HCT116 (cell line): Measurements from ENCODE around the gene FGF19. TPM values are rescaled to one million over a fixed set of nuclear protein-coding genes. Genes with fewer than 3 reads are reported as not detected.

Experiments used
- ATAC-seq: fragments of 200-7000 bp; cut with Tn5 transposase; 2 replicates; pipeline ENCODE4 v1.9.1; 2020; ENCODE audit warnings: mild to moderate bottlenecking, moderate library complexity
- BruUV-seq: library from RNA; stranded (reverse); fragments of 400-500 nt; replicated peaks from 2 replicates; lab custom pipeline; 2021; lab: Mats Ljungman, UMichigan
- CTCF ChIA-PET: fragments of 300-600 bp; sonication (Branson Sonifier 250); formaldehyde crosslinking; loops from one replicate; lab custom pipeline; 2021; ENCODE audit warnings: antibody characterized with exemption; lab: Charles Lee
- POLR2A ChIA-PET: fragments of 300-600, 350-600 bp; sonication (Branson Sonifier 250); formaldehyde crosslinking; loops from one replicate; lab custom pipeline; 2021; ENCODE audit warnings: antibody characterized with exemption; lab: Charles Lee
- RAD21 ChIA-PET, 2 experiments: fragments of 300-600 bp; sonication (Branson Sonifier 250); formaldehyde crosslinking; loops; one replicate each; lab custom pipeline; 2023; ENCODE audit warnings: low total read pairs in 2 of 2; ENCODE audit not compliant: uncharacterized antibody in 2 of 2, unreplicated experiment in 2 of 2, low non-redundant PET in 1 of 2; lab: Charles Lee
- DNase-seq: peaks from one replicate; pipeline ENCODE4 v3.0.0-alpha.2; 2010; ENCODE audit warnings: low read depth, low spot score
- H2AFZ ChIP-seq: fragments of 200-600 bp; shearing (Covaris generic), sonication (generic); 2 replicates; pipeline ENCODE4 v1.6.1; 2017; ENCODE audit warnings: low read depth, mixed run types, mixed read lengths, antibody characterized with exemption, low read length; ENCODE audit not compliant: poor library complexity, severe bottlenecking
- H3K27ac ChIP-seq: 2 replicates; pipeline ENCODE4 v1.5.1; 2012; ENCODE audit warnings: low read depth, low read length
- H3K27me3 ChIP-seq: fragments of 200-600 bp; sonication (generic); 2 replicates; pipeline ENCODE4 v1.6.1; 2016; ENCODE audit warnings: mixed run types, low read length, mixed read lengths; ENCODE audit not compliant: insufficient read depth
- H3K36me3 ChIP-seq, 2 experiments: fragments of 200-500 bp in 1 of 2; fragments of 200-600 bp in 1 of 2; sonication (Bioruptor generic) in 1 of 2; sonication (generic) in 1 of 2; 2 replicates each; pipeline versions ENCODE4 v1.5.1 to v1.6.1; 2014 to 2016; ENCODE audit warnings: low read length in 2 of 2, inconsistent platforms in 1 of 2, mixed read lengths in 1 of 2, mixed run types in 1 of 2; ENCODE audit not compliant: insufficient read depth in 2 of 2, control insufficient read depth in 1 of 2
- H3K4me1 ChIP-seq, 2 experiments: fragments of 200-600 bp in 1 of 2; sonication (generic) in 1 of 2; 2 replicates each; pipeline versions ENCODE4 v1.5.1 to v1.6.1; 2012 to 2017; ENCODE audit warnings: low read length in 2 of 2, inconsistent platforms in 1 of 2, mild to moderate bottlenecking in 1 of 2, mixed read lengths in 1 of 2, mixed run types in 1 of 2, moderate library complexity in 1 of 2; ENCODE audit not compliant: insufficient read depth in 2 of 2, control insufficient read depth in 1 of 2
- H3K4me2 ChIP-seq: fragments of 200-600 bp; sonication (generic); 2 replicates; pipeline ENCODE4 v1.6.1; 2017; ENCODE audit warnings: mixed run types, low read length, mixed read lengths
- H3K4me3 ChIP-seq, 2 experiments: fragments of 200-600 bp in 1 of 2; sonication (generic) in 1 of 2; replicated peaks in 1 of 2; 2 replicates each; pipeline ENCODE4 v1.5.1; 2011 to 2016; ENCODE audit warnings: low read length in 2 of 2, control low read depth in 1 of 2, low read depth in 1 of 2, mild to moderate bottlenecking in 1 of 2, mixed read lengths in 1 of 2, mixed run types in 1 of 2
- H3K79me2 ChIP-seq: fragments of 200-600 bp; sonication (generic); 2 replicates; pipeline ENCODE4 v1.6.1; 2017; ENCODE audit warnings: mild to moderate bottlenecking, mixed run types, low read length, moderate library complexity, mixed read lengths; ENCODE audit not compliant: insufficient read depth
- H3K9ac ChIP-seq: fragments of 200-600 bp; sonication (generic); 2 replicates; pipeline ENCODE4 v1.6.1; 2016; ENCODE audit warnings: low read length, mixed read lengths
- H3K9me2 ChIP-seq: fragments of 200-600 bp; sonication (generic), shearing (Covaris generic); 2 replicates; pipeline ENCODE4 v1.6.1; 2017; ENCODE audit warnings: mixed run types, mild to moderate bottlenecking, moderate library complexity; ENCODE audit not compliant: insufficient read depth
- H3K9me3 ChIP-seq, 2 experiments: fragments of 200-500 bp in 1 of 2; fragments of 200-600 bp in 1 of 2; sonication (Bioruptor generic) in 1 of 2; sonication (generic) in 1 of 2; 2 replicates each; pipeline ENCODE4 v1.6.1; 2014 to 2017; ENCODE audit warnings: low read length in 2 of 2, mixed read lengths in 2 of 2, inconsistent platforms in 1 of 2, low read depth in 1 of 2, mild to moderate bottlenecking in 1 of 2, mixed run types in 1 of 2, moderate library complexity in 1 of 2; ENCODE audit not compliant: control insufficient read depth in 1 of 2, insufficient read depth in 1 of 2
- H4K20me1 ChIP-seq: fragments of 200-600 bp; sonication (generic), shearing (Covaris generic); 2 replicates; pipeline ENCODE4 v1.6.1; 2017; ENCODE audit warnings: mixed run types, mild to moderate bottlenecking, moderate library complexity; ENCODE audit not compliant: insufficient read depth
- EZH2 ChIP-seq: fragments of 200-600 bp; sonication (generic); IDR thresholded peaks from 2 replicates; pipeline ENCODE4 v1.6.1; 2017; ENCODE audit warnings: antibody characterized with exemption, mixed run types
- POLR2A ChIP-seq: IDR thresholded peaks from 2 replicates; pipeline ENCODE4 v1.7.0; 2011; ENCODE audit warnings: borderline replicate concordance; ENCODE audit not compliant: insufficient read depth, insufficient read length; ENCODE audit errors: extremely low read depth
- SRF ChIP-seq: IDR thresholded peaks from 2 replicates; pipeline ENCODE4 v1.6.1; 2012; ENCODE audit warnings: low read depth
- ZFX ChIP-seq: fragments of 450-650 bp; IDR thresholded peaks from 2 replicates; pipeline ENCODE4 v1.6.1; 2017
- intact Hi-C: fragments of 100-400 bp; cut with micrococcal nuclease; formaldehyde crosslinking; loops from 2 replicates; pipeline ENCODE4 v1.10.0; 2022
- total RNA-seq: library from RNA; stranded (reverse); gene quantifications from one replicate; pipeline ENCODE4 v1.2.1, GENCODE V29; 2021; ENCODE audit not compliant: unreplicated experiment
- TF ChIP-seq, protein P1 (sequence below): IDR thresholded peaks from 2 replicates; pipeline ENCODE4 v1.6.1; 2012
- TF ChIP-seq, protein P2 (sequence below): IDR thresholded peaks from 2 replicates; pipeline ENCODE4 v1.6.1; 2012; ENCODE audit warnings: low read depth

FGF19 gene
- total RNA-seq, 1 experiment from 2014 or later = 37.5 TPM

DNA sequence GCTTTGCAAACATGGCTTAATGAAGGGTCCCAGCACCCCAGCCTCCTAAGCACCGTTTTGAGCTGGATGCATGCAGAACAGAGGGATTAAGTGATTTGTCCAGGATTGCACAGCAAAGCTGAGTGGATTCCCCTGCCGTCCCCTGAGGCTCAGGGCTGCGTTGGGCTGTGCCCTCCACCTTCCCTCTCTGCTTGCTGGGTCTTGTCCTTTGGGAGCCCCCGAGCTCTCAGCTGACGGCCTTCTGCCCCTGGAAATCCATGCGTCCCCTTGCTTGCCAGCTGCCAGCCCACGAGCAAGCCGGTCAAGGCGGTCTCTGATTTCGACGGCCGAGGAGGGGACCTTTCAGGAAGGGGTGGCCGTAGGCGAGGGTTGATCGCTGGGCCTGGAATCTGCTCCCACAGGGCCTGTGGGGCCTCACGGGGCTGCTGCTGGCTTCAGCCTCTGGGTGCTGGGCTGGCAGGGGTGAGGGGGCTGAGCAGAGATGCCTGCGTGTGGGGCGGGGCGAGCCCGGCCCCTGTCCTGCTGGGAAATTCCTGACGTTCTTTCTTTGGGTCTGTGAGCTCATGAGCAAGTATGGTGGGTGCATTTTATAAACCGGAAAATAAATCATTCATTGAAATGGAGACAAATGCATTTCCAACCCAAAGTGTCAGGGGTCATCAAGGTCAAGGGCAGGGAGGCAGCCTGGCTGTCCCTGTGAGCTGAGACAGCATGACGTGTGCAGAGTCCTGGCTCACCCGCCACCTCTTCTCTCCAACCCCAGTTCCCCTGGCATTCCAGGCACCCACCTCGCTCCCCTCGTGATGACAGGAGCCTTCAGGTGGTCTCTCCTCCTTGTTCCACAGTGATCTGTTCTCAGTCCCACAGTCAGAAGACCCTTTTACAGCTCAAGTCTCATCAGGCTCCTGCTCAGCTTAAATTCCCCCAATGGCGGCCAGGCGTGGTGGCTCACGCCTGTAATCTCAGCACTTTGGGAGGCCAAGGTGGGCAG, 43.2 kb upstream of the FGF19 start:
- Histone ChIP-seq H3K79me2 (no peaks in the 10 kb centered on the region), H3K9me2 (no peaks in the 10 kb centered on the region), H3K4me1 (peaks cover 8 to 9% of the 10 kb centered on the region in 2 experiments), H2AFZ (no peak overlapping the region), H3K9me3 (no peaks in the 10 kb centered on the region), H3K36me3 (no peaks in the 10 kb centered on the region), H3K4me2 (no peak overlapping the region), H4K20me1 (no peaks in the 10 kb centered on the region), H3K9ac (no peak overlapping the region), H3K4me3 (no peak overlapping the region), H3K27ac (no peak overlapping the region), H3K27me3 (no peaks in the 10 kb centered on the region)
- ChIA-PET POLR2A (no interaction called here), RAD21 (no interaction called here), CTCF (no interaction called here)
- no peak for DNase-seq
- BruUV-seq = no TSS peak
- intact Hi-C loops = no loop called here
- no peak for ATAC-seq
- TF ChIP-seq, protein P1, sequence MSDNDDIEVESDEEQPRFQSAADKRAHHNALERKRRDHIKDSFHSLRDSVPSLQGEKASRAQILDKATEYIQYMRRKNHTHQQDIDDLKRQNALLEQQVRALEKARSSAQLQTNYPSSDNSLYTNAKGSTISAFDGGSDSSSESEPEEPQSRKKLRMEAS = no peak
- TF ChIP-seq, protein P2, sequence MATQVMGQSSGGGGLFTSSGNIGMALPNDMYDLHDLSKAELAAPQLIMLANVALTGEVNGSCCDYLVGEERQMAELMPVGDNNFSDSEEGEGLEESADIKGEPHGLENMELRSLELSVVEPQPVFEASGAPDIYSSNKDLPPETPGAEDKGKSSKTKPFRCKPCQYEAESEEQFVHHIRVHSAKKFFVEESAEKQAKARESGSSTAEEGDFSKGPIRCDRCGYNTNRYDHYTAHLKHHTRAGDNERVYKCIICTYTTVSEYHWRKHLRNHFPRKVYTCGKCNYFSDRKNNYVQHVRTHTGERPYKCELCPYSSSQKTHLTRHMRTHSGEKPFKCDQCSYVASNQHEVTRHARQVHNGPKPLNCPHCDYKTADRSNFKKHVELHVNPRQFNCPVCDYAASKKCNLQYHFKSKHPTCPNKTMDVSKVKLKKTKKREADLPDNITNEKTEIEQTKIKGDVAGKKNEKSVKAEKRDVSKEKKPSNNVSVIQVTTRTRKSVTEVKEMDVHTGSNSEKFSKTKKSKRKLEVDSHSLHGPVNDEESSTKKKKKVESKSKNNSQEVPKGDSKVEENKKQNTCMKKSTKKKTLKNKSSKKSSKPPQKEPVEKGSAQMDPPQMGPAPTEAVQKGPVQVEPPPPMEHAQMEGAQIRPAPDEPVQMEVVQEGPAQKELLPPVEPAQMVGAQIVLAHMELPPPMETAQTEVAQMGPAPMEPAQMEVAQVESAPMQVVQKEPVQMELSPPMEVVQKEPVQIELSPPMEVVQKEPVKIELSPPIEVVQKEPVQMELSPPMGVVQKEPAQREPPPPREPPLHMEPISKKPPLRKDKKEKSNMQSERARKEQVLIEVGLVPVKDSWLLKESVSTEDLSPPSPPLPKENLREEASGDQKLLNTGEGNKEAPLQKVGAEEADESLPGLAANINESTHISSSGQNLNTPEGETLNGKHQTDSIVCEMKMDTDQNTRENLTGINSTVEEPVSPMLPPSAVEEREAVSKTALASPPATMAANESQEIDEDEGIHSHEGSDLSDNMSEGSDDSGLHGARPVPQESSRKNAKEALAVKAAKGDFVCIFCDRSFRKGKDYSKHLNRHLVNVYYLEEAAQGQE = no peak
- no peak for TF ChIP-seq ZFX
- no peak for TF ChIP-seq POLR2A
- TF ChIP-seq SRF = no peak
- no peak for TF ChIP-seq EZH2
